GM18499 (cell line): Measurements from ENCODE around the gene RPL12.
"Not testable (repeated sequence)": the region's sequence is repeated elsewhere in the genome, so short reads cannot be mapped to it uniquely, and the experiment has no call there.

Experiments
- ATAC-seq: cut with Tn5 transposase; IDR thresholded peaks from one replicate; pipeline ENCODE4 v1.9.1; 2021; ENCODE audit warnings: moderate number of reproducible peaks; ENCODE audit not compliant: insufficient read depth, unreplicated experiment

RPL12 gene

GRCh38 chr9:127473501-127473900, 22.3 kb upstream of the RPL12 start:
- no peak for ATAC-seq

GRCh38 chr9:127470662-127471061, 19.5 kb upstream of the RPL12 start:
- no peak for ATAC-seq

- ATAC-seq: no peak
These were observed 16.4 kb upstream of the RPL12 start for GRCh38 chr9:127467621-127468020.

- ATAC-seq: not testable (repeated sequence)
These were observed 15.3 kb upstream of the RPL12 start for GRCh38 chr9:127466407-127466917.

- ATAC-seq: no peak
These were observed 12.7 kb upstream of the RPL12 start for GRCh38 chr9:127463911-127464310.

GRCh38 chr9:127463382-127463781, 12.2 kb upstream of the RPL12 start:
- no peak for ATAC-seq

- ATAC-seq: no peak
These were observed 7.7 kb upstream of the RPL12 start for GRCh38 chr9:127458921-127459320.

GRCh38 chr9:127457191-127457878, 6.1 kb upstream of the RPL12 start:
- ATAC-seq: no peak

- no peak for ATAC-seq
These were observed 4.3 kb upstream of the RPL12 start for GRCh38 chr9:127455324-127455992.

- no peak for ATAC-seq
These were observed 1.5 kb upstream of the RPL12 start for GRCh38 chr9:127452691-127453090.

GRCh38 chr9:127451858-127452656, 851 bp upstream of the RPL12 start:
- no peak for ATAC-seq

GRCh38 chr9:127451608-127451857, 327 bp upstream of the RPL12 start:
- no peak for ATAC-seq

GRCh38 chr9:127450243-127450760, 904 bp downstream of the RPL12 start:
- no peak for ATAC-seq

- ATAC-seq: no peak
These were observed 1.8 kb downstream of the RPL12 start for GRCh38 chr9:127449332-127449966.

- ATAC-seq: no peak
These were observed 2.9 kb downstream of the RPL12 start for GRCh38 chr9:127448112-127448805.

- ATAC-seq: no peak
These were observed 3.6 kb downstream of the RPL12 start for GRCh38 chr9:127447416-127448111.

- ATAC-seq: no peak
These were observed 4.3 kb downstream of the RPL12 start for GRCh38 chr9:127446713-127447415.

GRCh38 chr9:127445851-127446712, 5.1 kb downstream of the RPL12 start:
- ATAC-seq: no peak
